H1 (cell line): ENCODE results near the gene COL4A1. TPM values are rescaled to one million over a fixed set of nuclear protein-coding genes. Genes with fewer than 3 reads are reported as not detected.

Source experiments
- CTCF ChIA-PET: fragments of 300-600 bp; sonication (Branson Sonifier 250); formaldehyde crosslinking; loops from one replicate; lab custom pipeline; 2021; ENCODE audit not compliant: partially characterized antibody; lab: Charles Lee
- POLR2A ChIA-PET: fragments of 300-600 bp; sonication (Branson Sonifier 250); formaldehyde crosslinking; loops from one replicate; lab custom pipeline; 2021; ENCODE audit warnings: inconsistent platforms; ENCODE audit not compliant: partially characterized antibody; lab: Charles Lee
- DNase-seq, 2 experiments: peaks; one replicate each; pipeline versions ENCODE4 v3.0.0 to v3.0.0-alpha.2; 2010 to 2022; ENCODE audit warnings: low spot score in 2 of 2, low read depth in 1 of 2, mixed read lengths in 1 of 2
- FAIRE-seq: peaks from 2 replicates; lab custom pipeline; 2011; peaks lifted over from hg19 to GRCh38; lab: Jason Lieb, UNC
- H2AFZ ChIP-seq: 2 replicates; pipeline ENCODE4 v1.8.1; 2012; ENCODE audit warnings: low read length, inconsistent platforms
- H2AK5ac ChIP-seq: 2 replicates; pipeline ENCODE4 v1.6.1; 2013; ENCODE audit warnings: low read depth, low read length
- H2BK120ac ChIP-seq: replicated peaks from 2 replicates; pipeline ENCODE3; 2013; ENCODE audit warnings: low read depth, low read length, inconsistent platforms
- H2BK12ac ChIP-seq: 2 replicates; pipeline ENCODE4 v1.6.1; 2013; ENCODE audit warnings: low read depth, low read length
- H2BK15ac ChIP-seq: 2 replicates; pipeline ENCODE4 v1.6.1; 2013; ENCODE audit warnings: low read length
- H2BK20ac ChIP-seq: 2 replicates; pipeline ENCODE4 v1.6.1; 2013; ENCODE audit warnings: low read length
- H2BK5ac ChIP-seq: 2 replicates; pipeline ENCODE4 v1.6.1; 2013; ENCODE audit warnings: low read depth, low read length
- H3K14ac ChIP-seq: 2 replicates; pipeline ENCODE4 v1.6.1; 2013; ENCODE audit warnings: inconsistent platforms; ENCODE audit not compliant: insufficient read length
- H3K18ac ChIP-seq: 2 replicates; pipeline ENCODE4 v1.6.1; 2013; ENCODE audit warnings: low read length; ENCODE audit errors: extremely low read depth
- H3K23ac ChIP-seq: 2 replicates; pipeline ENCODE4 v1.6.1; 2013; ENCODE audit warnings: inconsistent platforms; ENCODE audit not compliant: insufficient read length
- H3K23me2 ChIP-seq: 2 replicates; pipeline ENCODE4 v1.6.1; 2013; ENCODE audit warnings: low read depth, low read length
- H3K27ac ChIP-seq: 2 replicates; pipeline ENCODE4 v1.6.1; 2011; ENCODE audit warnings: low read depth, low read length, inconsistent platforms
- H3K27me3 ChIP-seq, 4 experiments: replicated peaks in 1 of 4; 1 replicate in 1 of 4; 2 replicates in 3 of 4; pipeline versions ENCODE4 v1.6.1 to v1.8.1; 2011 to 2013; ENCODE audit warnings: low read length in 3 of 4, mild to moderate bottlenecking in 3 of 4, inconsistent platforms in 2 of 4, mixed read lengths in 2 of 4, moderate library complexity in 1 of 4; ENCODE audit not compliant: control insufficient read depth in 3 of 4, insufficient read depth in 3 of 4; ENCODE audit errors: extremely low read depth in 1 of 4
- H3K36me3 ChIP-seq, 4 experiments: 2 replicates each; pipeline versions ENCODE4 v1.6.1 to v1.8.1; 2011 to 2013; ENCODE audit warnings: mild to moderate bottlenecking in 4 of 4, low read length in 3 of 4, moderate library complexity in 2 of 4, control low read depth in 1 of 4, inconsistent platforms in 1 of 4; ENCODE audit not compliant: insufficient read depth in 4 of 4, control insufficient read depth in 2 of 4
- H3K4ac ChIP-seq: replicated peaks from 2 replicates; pipeline ENCODE3; 2013; ENCODE audit warnings: low read length, low read depth, mixed read lengths, inconsistent platforms; ENCODE audit not compliant: insufficient read length
- H3K4me1 ChIP-seq, 4 experiments: replicated peaks in 1 of 4; 1 replicate in 1 of 4; 2 replicates in 3 of 4; pipeline versions ENCODE4 v1.6.1 to v1.8.1; 2011 to 2013; ENCODE audit warnings: low read length in 3 of 4, inconsistent platforms in 2 of 4, mixed read lengths in 1 of 4; ENCODE audit not compliant: insufficient read depth in 4 of 4, control insufficient read depth in 3 of 4
- H3K4me2 ChIP-seq, 2 experiments: 2 replicates each; pipeline versions ENCODE4 v1.6.1 to v1.8.1; 2011 to 2013; ENCODE audit warnings: low read depth in 2 of 2, low read length in 2 of 2, control low read depth in 1 of 2, inconsistent platforms in 1 of 2, mild to moderate bottlenecking in 1 of 2; ENCODE audit not compliant: insufficient read depth in 1 of 2
- H3K4me3 ChIP-seq, 4 experiments: fragments of 200-600, 300-600 bp in 1 of 4; sonication (generic), shearing (Covaris generic), sonication (Bioruptor Twin) in 1 of 4; 2 replicates each; pipeline versions ENCODE4 v1.5.1 to v1.8.1; 2011 to 2016; ENCODE audit warnings: low read length in 4 of 4, low read depth in 3 of 4, control low read depth in 2 of 4, inconsistent platforms in 2 of 4, mild to moderate bottlenecking in 2 of 4, mixed read lengths in 1 of 4, moderate library complexity in 1 of 4; ENCODE audit not compliant: insufficient read depth in 2 of 4; ENCODE audit errors: extremely low read depth in 1 of 4
- H3K56ac ChIP-seq: replicated peaks from 2 replicates; pipeline ENCODE3; 2013; ENCODE audit warnings: low read depth, mild to moderate bottlenecking, mixed read lengths, low read length, inconsistent platforms; ENCODE audit not compliant: insufficient read length
- H3K79me1 ChIP-seq: 2 replicates; pipeline ENCODE4 v1.6.1; 2013; ENCODE audit warnings: low read depth, low read length, control low read depth
- H3K79me2 ChIP-seq, 2 experiments: 2 replicates each; pipeline versions ENCODE4 v1.6.1 to v1.8.1; 2012 to 2013; ENCODE audit warnings: low read length in 2 of 2, mild to moderate bottlenecking in 2 of 2, inconsistent platforms in 1 of 2; ENCODE audit not compliant: insufficient read depth in 2 of 2, control insufficient read depth in 1 of 2
- H3K9ac ChIP-seq, 4 experiments: replicated peaks in 1 of 4; 1 replicate in 1 of 4; 2 replicates in 3 of 4; pipeline versions ENCODE4 v1.6.1 to v1.8.1; 2011 to 2013; ENCODE audit warnings: low read depth in 3 of 4, low read length in 3 of 4, control low read depth in 2 of 4, mild to moderate bottlenecking in 2 of 4, moderate library complexity in 2 of 4, inconsistent platforms in 1 of 4; ENCODE audit errors: extremely low read depth in 1 of 4
- H3K9me3 ChIP-seq, 2 experiments: 2 replicates each; pipeline versions ENCODE4 v1.6.1 to v1.8.1; 2012 to 2013; ENCODE audit warnings: mild to moderate bottlenecking in 2 of 2, moderate library complexity in 2 of 2, control low read depth in 1 of 2, inconsistent platforms in 1 of 2, low read depth in 1 of 2, low read length in 1 of 2, mixed read lengths in 1 of 2; ENCODE audit not compliant: insufficient read depth in 2 of 2
- H4K20me1 ChIP-seq, 2 experiments: replicated peaks in 1 of 2; 2 replicates each; pipeline versions ENCODE3 to v1.8.1; 2011 to 2013; ENCODE audit warnings: inconsistent platforms in 2 of 2, low read length in 2 of 2, mild to moderate bottlenecking in 1 of 2; ENCODE audit not compliant: insufficient read depth in 2 of 2, control insufficient read depth in 1 of 2
- H4K5ac ChIP-seq: 2 replicates; pipeline ENCODE4 v1.6.1; 2013; ENCODE audit warnings: low read length, low read depth, mixed read lengths, inconsistent platforms; ENCODE audit not compliant: insufficient read length
- H4K8ac ChIP-seq: 2 replicates; pipeline ENCODE4 v1.8.0; 2013; ENCODE audit warnings: mild to moderate bottlenecking, moderate library complexity, low read length, inconsistent platforms; ENCODE audit not compliant: insufficient read depth; ENCODE audit errors: extremely low read depth
- H4K91ac ChIP-seq: replicated peaks from 2 replicates; pipeline ENCODE3; 2013; ENCODE audit warnings: low read length, mixed read lengths, inconsistent platforms; ENCODE audit not compliant: insufficient read length
- FOSL1 ChIP-seq: IDR thresholded peaks from 2 replicates; pipeline ENCODE4 v1.6.1; 2011; ENCODE audit warnings: mild to moderate bottlenecking, low read depth, low read length, moderate library complexity; ENCODE audit not compliant: insufficient read depth
- RAD21 ChIP-seq, 2 experiments: IDR thresholded peaks in 1 of 2; conservative IDR thresholded peaks in 1 of 2; 2 replicates each; pipeline ENCODE4 v1.6.1; 2011; ENCODE audit warnings: low read depth in 2 of 2, low read length in 2 of 2, improper control_type of control experiment in 1 of 2, inconsistent platforms in 1 of 2, mild to moderate bottlenecking in 1 of 2, moderate library complexity in 1 of 2
- ZNF274 ChIP-seq: IDR thresholded peaks from 2 replicates; pipeline ENCODE4 v1.7.0; 2012; ENCODE audit warnings: low read length, borderline replicate concordance; ENCODE audit errors: extremely low read depth
- WGBS, 2 experiments: shearing (Covaris generic) in 1 of 2; methylation state at CpG; one replicate each; pipeline versions ENCODE4 v1.1.6 to v1.1.7; 2013 to 2015; ENCODE audit warnings: low lambda C conversion rate in 2 of 2, mixed read lengths in 2 of 2, inconsistent platforms in 1 of 2, low coverage in 1 of 2, missing lambda C conversion rate in 1 of 2; ENCODE audit not compliant: insufficient replicate concordance in 2 of 2, insufficient coverage in 1 of 2, insufficient read length in 1 of 2; ENCODE audit errors: extremely low coverage in 1 of 2, missing lambda C conversion rate in 1 of 2; 5-methylcytosine and 5-hydroxymethylcytosine counted together
- polyA plus RNA-seq, 7 experiments: library from polyadenylated mRNA; depleted of rRNA in 3 of 7; stranded (reverse) in 5 of 7; unstranded in 2 of 7; fragments of >200 nt in 5 of 7; fragments of 200-250 nt in 2 of 7; gene quantifications; 1 replicate in 5 of 7; 2 replicates in 1 of 7; 4 replicates in 1 of 7; pipeline versions ENCODE4 v1.2.1 to v1.2.3, GENCODE V29; 2011 to 2013; ENCODE audit warnings: missing spikeins in 2 of 7, mixed read lengths in 2 of 7
- total RNA-seq: library from RNA; stranded (reverse); fragmentation: NEBNext Ultra II Directional; extraction: Animal tissue kit (Norgen Biotek cat#: 25700); gene quantifications from 2 replicates; pipeline ENCODE4 v1.2.1, GENCODE V29; 2021

The COL4A1 gene
- total and polyA plus RNA-seq, 2 of the 8 experiments (the other 6 are each of a cell fraction or from before 2014, with no cell fraction given) = 30.7 to 82.0 TPM

DNA sequence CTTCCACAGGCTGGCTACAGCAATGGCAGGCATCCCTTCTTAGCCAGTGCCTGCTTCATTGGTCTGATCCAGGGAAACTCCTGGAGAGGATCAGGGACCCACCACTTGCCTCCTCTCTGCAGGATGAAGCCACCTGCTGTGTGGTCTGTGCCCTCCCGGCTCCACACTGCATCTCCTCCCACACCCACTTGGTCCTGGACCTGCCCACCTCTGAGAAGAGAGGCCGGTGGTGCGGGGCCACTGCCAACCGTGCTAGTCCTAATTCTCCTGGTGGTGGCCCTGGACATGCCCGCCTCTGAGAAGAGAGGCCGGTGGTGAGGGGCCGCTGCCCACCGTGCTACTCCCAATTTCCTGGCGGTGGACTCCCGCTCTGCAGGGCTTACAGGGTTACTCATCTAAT lies 98.8 kb downstream of the COL4A1 start:
- Histone ChIP-seq H3K18ac (no peak overlapping the region), H2AFZ (no peak overlapping the region), H3K27me3 (no peaks in the 10 kb centered on the region), H3K14ac (no peak overlapping the region), H3K23ac (no peak overlapping the region), H3K9ac (no peak overlapping the region), H4K91ac (no peak overlapping the region), H2BK12ac (no peak overlapping the region), H3K36me3 (peaks cover 0 to 15% (median 6%) of the 10 kb centered on the region in 4 experiments; a peak in 5 of 8 replicates), H3K23me2 (no peaks in the 10 kb centered on the region), H3K79me2 (no peaks in the 10 kb centered on the region), H2BK120ac (no peak overlapping the region), H4K8ac (no peak overlapping the region), H3K27ac (no peak overlapping the region), H3K56ac (no peak overlapping the region), H3K79me1 (no peaks in the 10 kb centered on the region), H2BK5ac (no peak overlapping the region), H2AK5ac (no peak overlapping the region), H3K4me1 (no peaks in the 10 kb centered on the region), H3K4ac (no peak overlapping the region), H2BK15ac (no peak overlapping the region), H3K4me2 (no peak overlapping the region), H2BK20ac (no peak overlapping the region), H4K5ac (no peak overlapping the region), H3K4me3 (no peak overlapping the region), H4K20me1 (peaks cover 0 to 2% of the 10 kb centered on the region in 2 experiments), H3K9me3 (no peaks in the 10 kb centered on the region)
- DNase-seq = no peak
- ChIA-PET POLR2A (interaction anchor here (0.9 kb wide), 1 partner anchor 17 kb away, joined by 3 read pairs; no protein-coding TSS in a partner anchor), CTCF (no interaction called here)
- FAIRE-seq = no peak
- no peak for TF ChIP-seq ZNF274
- no peak for TF ChIP-seq RAD21 (IDR thresholded peaks at IDR 0.05 in 1 of 2, conservative IDR thresholded peaks at IDR 0.05 in 1 of 2; ENCODE audit: low read depth in 2 of 2, low read length in 2 of 2)
- TF ChIP-seq FOSL1 = no peak
- WGBS, 2 experiments = 96% methylated on average over 10 of the region's 10 CpGs; no CpG with 5 or more reads in 1 of the 2 experiments
